NB4 (cell line): ENCODE measurements around the gene ZNF81.

ENCODE experiments used
- MYC ChIP-seq: IDR thresholded peaks from 2 replicates; pipeline ENCODE4 v1.6.1; 2011; ENCODE audit warnings: low read depth, low read length
- POLR2A ChIP-seq: IDR thresholded peaks from 2 replicates; pipeline ENCODE4 v1.6.1; 2011; ENCODE audit warnings: mild to moderate bottlenecking; ENCODE audit not compliant: insufficient read length; ENCODE audit errors: extremely low read depth
- TF ChIP-seq, protein P1 (sequence below): IDR thresholded peaks from one replicate; pipeline ENCODE4 v1.5.1; 2012; ENCODE audit warnings: low read depth, low read length
- TF ChIP-seq, protein P2 (sequence below): IDR thresholded peaks from 2 replicates; pipeline ENCODE4 v1.6.1; 2011; ENCODE audit warnings: low read depth, low read length

DNA sequence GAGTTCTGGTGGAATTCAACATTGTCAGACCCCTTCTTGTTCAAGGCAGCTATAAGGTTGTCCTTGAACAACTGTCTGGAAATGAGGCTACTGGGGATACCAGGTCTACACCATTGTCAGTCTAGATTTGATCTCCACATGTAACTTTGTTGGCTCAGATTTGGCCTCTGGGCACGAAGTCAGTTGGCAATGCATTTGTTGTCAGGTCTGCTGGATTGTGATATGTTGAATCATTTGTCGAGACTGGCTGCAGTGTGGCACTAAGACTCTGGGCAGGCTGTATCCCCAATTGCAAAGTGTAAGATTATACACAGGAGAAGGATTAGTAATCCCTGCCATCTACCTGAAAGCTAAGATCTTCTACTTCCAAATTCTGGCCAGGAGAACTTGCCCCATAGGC lies 26.5 kb downstream of the ZNF81 start:
- TF ChIP-seq, protein P1, sequence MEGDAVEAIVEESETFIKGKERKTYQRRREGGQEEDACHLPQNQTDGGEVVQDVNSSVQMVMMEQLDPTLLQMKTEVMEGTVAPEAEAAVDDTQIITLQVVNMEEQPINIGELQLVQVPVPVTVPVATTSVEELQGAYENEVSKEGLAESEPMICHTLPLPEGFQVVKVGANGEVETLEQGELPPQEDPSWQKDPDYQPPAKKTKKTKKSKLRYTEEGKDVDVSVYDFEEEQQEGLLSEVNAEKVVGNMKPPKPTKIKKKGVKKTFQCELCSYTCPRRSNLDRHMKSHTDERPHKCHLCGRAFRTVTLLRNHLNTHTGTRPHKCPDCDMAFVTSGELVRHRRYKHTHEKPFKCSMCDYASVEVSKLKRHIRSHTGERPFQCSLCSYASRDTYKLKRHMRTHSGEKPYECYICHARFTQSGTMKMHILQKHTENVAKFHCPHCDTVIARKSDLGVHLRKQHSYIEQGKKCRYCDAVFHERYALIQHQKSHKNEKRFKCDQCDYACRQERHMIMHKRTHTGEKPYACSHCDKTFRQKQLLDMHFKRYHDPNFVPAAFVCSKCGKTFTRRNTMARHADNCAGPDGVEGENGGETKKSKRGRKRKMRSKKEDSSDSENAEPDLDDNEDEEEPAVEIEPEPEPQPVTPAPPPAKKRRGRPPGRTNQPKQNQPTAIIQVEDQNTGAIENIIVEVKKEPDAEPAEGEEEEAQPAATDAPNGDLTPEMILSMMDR = no peak
- TF ChIP-seq POLR2A (no peak), MYC (no peak)
- TF ChIP-seq, protein P2, sequence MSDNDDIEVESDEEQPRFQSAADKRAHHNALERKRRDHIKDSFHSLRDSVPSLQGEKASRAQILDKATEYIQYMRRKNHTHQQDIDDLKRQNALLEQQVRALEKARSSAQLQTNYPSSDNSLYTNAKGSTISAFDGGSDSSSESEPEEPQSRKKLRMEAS = no peak
